Measurements from ENCODE around the gene GRXCR1. TPM values are rescaled to one million over a fixed set of nuclear protein-coding genes. Genes with fewer than 3 reads are reported as not detected.
A peak's percentile ranks its signal among the peaks of the same experiment; 100 is the strongest.

GRXCR1 gene
- total RNA-seq, 1 donor from 2014 or later = not detected

DNA sequence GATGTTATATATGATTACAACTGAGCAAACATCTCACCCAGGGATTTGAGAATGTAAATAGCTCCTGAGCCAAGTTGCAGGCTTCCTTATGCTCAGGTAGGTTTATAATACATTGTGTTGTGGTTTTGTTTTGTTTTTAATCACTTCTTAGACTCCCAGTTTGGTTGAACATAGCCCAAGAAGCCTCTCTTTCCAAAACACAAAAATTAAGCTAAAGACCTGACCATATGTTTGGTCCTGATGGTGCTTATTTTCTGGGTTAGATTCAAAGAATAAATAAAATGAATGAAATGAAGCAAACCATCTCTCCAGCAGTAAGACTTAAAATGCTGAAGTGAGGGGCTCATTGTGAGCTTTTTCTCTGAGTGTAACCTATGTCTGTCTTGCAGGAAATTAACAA lies 93.5 kb downstream of the GRXCR1 start:
- Mint-ChIP-seq H3K9me3 (peaks cover 3% of the 10 kb centered on the region), H3K4me1 (no peaks in the 10 kb centered on the region), H3K27me3 (ENCODE audit: low read depth) (no peaks in the 10 kb centered on the region), H3K27ac (ENCODE audit: unreplicated experiment) (no peak overlapping the region), H3K4me3 (no peak overlapping the region), H3K36me3 (ENCODE audit: low read depth) (peaks cover 2% of the 10 kb centered on the region)
- TF ChIP-seq, protein P1, sequence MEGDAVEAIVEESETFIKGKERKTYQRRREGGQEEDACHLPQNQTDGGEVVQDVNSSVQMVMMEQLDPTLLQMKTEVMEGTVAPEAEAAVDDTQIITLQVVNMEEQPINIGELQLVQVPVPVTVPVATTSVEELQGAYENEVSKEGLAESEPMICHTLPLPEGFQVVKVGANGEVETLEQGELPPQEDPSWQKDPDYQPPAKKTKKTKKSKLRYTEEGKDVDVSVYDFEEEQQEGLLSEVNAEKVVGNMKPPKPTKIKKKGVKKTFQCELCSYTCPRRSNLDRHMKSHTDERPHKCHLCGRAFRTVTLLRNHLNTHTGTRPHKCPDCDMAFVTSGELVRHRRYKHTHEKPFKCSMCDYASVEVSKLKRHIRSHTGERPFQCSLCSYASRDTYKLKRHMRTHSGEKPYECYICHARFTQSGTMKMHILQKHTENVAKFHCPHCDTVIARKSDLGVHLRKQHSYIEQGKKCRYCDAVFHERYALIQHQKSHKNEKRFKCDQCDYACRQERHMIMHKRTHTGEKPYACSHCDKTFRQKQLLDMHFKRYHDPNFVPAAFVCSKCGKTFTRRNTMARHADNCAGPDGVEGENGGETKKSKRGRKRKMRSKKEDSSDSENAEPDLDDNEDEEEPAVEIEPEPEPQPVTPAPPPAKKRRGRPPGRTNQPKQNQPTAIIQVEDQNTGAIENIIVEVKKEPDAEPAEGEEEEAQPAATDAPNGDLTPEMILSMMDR (conservative IDR thresholded peaks at IDR 0.05) = no peak
- DNase-seq (ENCODE audit: low read depth, low spot score) = no peak

DNA sequence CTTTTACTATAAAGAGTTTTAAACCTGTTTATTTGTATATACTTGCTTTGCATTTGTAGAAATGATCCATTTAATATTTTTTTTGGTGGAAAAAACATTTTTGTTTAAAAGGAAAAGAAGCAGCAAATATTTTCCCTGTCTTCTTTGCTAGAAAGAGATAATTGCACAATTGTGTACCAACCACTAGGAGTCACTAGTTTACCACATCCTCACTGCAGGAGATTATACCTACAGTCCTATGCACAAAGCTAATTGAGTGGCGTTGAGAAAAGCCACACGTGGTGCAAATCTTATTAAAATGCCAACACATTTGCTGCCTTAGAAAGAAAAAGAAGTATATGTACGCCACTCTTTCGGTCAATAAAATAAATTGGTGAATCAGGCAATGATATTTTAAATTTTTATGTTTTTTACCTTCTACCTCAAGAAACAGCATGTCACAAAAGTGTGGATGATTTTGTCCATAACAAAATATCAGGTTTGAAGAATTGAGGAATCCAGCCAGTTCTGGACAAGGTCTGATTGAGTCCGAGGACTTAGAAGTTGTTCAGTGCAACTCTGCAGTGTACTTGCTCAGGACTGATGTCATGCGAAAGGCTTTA lies 102.9 kb downstream of the GRXCR1 start:
- H3K27me3 Mint-ChIP-seq (ENCODE audit: low read depth) = no peaks in the 10 kb centered on the region
- TF ChIP-seq, protein P1 (conservative IDR thresholded peaks at IDR 0.05) = peak; percentile 80
- no peak overlapping the region for H3K4me3 Mint-ChIP-seq
- no peaks in the 10 kb centered on the region for H3K4me1 Mint-ChIP-seq
- DNase-seq (ENCODE audit: low read depth, low spot score) = no peak
- no peaks in the 10 kb centered on the region for H3K9me3 Mint-ChIP-seq
- no peaks in the 10 kb centered on the region for H3K36me3 Mint-ChIP-seq (ENCODE audit: low read depth)
- no peak overlapping the region for H3K27ac Mint-ChIP-seq (ENCODE audit: unreplicated experiment)

DNA sequence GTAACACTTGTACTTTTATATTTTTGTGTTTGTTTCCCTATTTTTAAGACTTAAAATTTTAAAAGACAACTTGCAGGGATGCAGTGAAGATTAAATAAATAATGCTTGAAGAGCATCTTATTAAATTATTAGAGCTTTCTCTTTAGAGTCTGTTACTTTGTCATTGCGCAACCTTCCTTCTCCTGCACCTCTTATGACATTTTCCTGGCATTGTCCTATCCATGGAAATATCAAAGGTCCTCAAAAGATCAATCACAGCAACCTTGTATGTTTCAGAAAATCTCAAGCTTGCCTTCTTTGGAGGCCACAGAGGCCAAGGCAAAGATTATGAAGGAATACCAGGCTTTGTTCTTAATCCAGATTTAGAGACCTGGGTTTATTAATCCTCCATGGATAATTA lies 116.3 kb downstream of the GRXCR1 start:
- no peaks in the 10 kb centered on the region for H3K4me1 Mint-ChIP-seq
- no peak overlapping the region for H3K27ac Mint-ChIP-seq (ENCODE audit: unreplicated experiment)
- DNase-seq (ENCODE audit: low read depth, low spot score) = no peak
- H3K36me3 Mint-ChIP-seq (ENCODE audit: low read depth) = no peaks in the 10 kb centered on the region
- no peaks in the 10 kb centered on the region for H3K27me3 Mint-ChIP-seq (ENCODE audit: low read depth)
- no peak overlapping the region for H3K4me3 Mint-ChIP-seq
- TF ChIP-seq, protein P1 (conservative IDR thresholded peaks at IDR 0.05) = no peak
- peaks cover 3% of the 10 kb centered on the region for H3K9me3 Mint-ChIP-seq

DNA sequence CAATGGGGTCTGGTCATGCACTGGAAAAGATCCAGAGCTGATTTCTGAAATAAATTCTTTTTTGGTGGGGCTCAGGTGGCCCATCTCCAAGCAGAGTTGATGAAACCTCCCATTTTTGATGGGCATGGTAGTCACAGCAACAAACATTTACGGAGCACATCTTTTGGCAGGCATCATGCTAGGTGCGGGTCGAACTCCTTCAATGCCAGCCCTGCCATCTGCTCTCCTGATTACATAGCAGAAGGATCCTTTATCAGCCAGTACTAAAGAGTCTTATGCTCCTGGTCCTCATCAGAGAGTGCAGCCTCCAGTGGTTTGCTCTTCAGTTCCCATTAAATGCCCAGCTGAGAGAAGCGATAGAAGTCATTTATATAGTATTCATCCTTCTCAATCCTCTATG lies 121.7 kb downstream of the GRXCR1 start:
- H3K27me3 Mint-ChIP-seq (ENCODE audit: low read depth) = peaks cover 6% of the 10 kb centered on the region
- no peak overlapping the region for H3K4me3 Mint-ChIP-seq
- DNase-seq (ENCODE audit: low read depth, low spot score) = no peak
- no peaks in the 10 kb centered on the region for H3K9me3 Mint-ChIP-seq
- no peaks in the 10 kb centered on the region for H3K36me3 Mint-ChIP-seq (ENCODE audit: low read depth)
- H3K27ac Mint-ChIP-seq (ENCODE audit: unreplicated experiment) = no peak overlapping the region
- TF ChIP-seq, protein P1 (conservative IDR thresholded peaks at IDR 0.05) = no peak
- no peaks in the 10 kb centered on the region for H3K4me1 Mint-ChIP-seq

DNA sequence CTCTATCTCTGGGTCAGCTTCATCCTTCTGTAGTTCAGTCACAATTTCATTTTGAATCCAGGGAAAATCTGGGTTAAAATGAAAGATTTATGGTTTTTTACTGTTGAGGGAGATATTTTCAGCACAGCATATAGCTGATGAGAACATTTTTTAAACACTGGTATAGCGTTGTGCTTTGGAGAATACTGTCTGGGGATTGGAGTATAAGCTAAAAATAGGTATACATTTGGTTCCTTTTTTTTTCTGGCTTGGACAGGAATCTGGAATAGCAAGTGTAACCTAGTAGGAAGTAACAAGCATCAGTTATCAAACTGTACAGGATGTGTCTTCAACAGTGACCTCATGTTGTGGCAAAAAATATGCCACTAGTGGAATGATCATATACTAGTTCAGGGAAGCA lies 149.1 kb downstream of the GRXCR1 start:
- TF ChIP-seq, protein P1 (conservative IDR thresholded peaks at IDR 0.05) = no peak
- Mint-ChIP-seq H3K9me3 (no peaks in the 10 kb centered on the region), H3K4me1 (no peaks in the 10 kb centered on the region), H3K4me3 (no peak overlapping the region), H3K27me3 (ENCODE audit: low read depth) (no peaks in the 10 kb centered on the region), H3K27ac (ENCODE audit: unreplicated experiment) (no peak overlapping the region), H3K36me3 (ENCODE audit: low read depth) (no peaks in the 10 kb centered on the region)
- no peak for DNase-seq (ENCODE audit: low read depth, low spot score)
